H9 (cell line): Measurements from ENCODE around the gene ARHGEF10L. TPM values are rescaled to one million over a fixed set of nuclear protein-coding genes. Genes with fewer than 3 reads are reported as not detected.

ENCODE experiments used
- DNase-seq: peaks from one replicate; pipeline ENCODE4 v3.0.0-alpha.2; 2017
- H2AFZ ChIP-seq: one replicate; pipeline ENCODE4 v1.6.1; 2013; ENCODE audit warnings: mild to moderate bottlenecking, low read length, control low read depth, moderate library complexity
- H2AK5ac ChIP-seq: 2 replicates; pipeline ENCODE4 v1.6.1; 2013; ENCODE audit warnings: low read length, control low read depth, mixed read lengths; ENCODE audit not compliant: insufficient read length
- H2BK120ac ChIP-seq: one replicate; pipeline ENCODE4 v1.6.1; 2013; ENCODE audit warnings: low read depth, mild to moderate bottlenecking, low read length, control low read depth, inconsistent platforms; ENCODE audit not compliant: poor library complexity, severe bottlenecking
- H2BK12ac ChIP-seq: 2 replicates; pipeline ENCODE4 v1.6.1; 2013; ENCODE audit warnings: low read length, control low read depth, mixed read lengths, low read depth; ENCODE audit not compliant: insufficient read length
- H2BK15ac ChIP-seq: 2 replicates; pipeline ENCODE4 v1.6.1; 2013; ENCODE audit warnings: low read depth, low read length, control low read depth
- H2BK20ac ChIP-seq: one replicate; pipeline ENCODE4 v1.6.1; 2013; ENCODE audit warnings: low read depth, mild to moderate bottlenecking, low read length, control low read depth, inconsistent platforms; ENCODE audit not compliant: poor library complexity, severe bottlenecking
- H2BK5ac ChIP-seq: 2 replicates; pipeline ENCODE4 v1.6.1; 2013; ENCODE audit warnings: low read length, control low read depth, mixed read lengths; ENCODE audit not compliant: insufficient read length
- H3K14ac ChIP-seq: 2 replicates; pipeline ENCODE4 v1.6.1; 2013; ENCODE audit warnings: low read length, control low read depth; ENCODE audit not compliant: insufficient read depth
- H3K18ac ChIP-seq: 2 replicates; pipeline ENCODE4 v1.6.1; 2013; ENCODE audit warnings: low read depth, mild to moderate bottlenecking, mixed read lengths, low read length, control low read depth; ENCODE audit not compliant: insufficient read length
- H3K23ac ChIP-seq: 2 replicates; pipeline ENCODE4 v1.6.1; 2013; ENCODE audit warnings: low read length, control low read depth, mixed read lengths, low read depth; ENCODE audit not compliant: insufficient read length
- H3K23me2 ChIP-seq: 2 replicates; pipeline ENCODE4 v1.6.1; 2013; ENCODE audit warnings: low read depth, mild to moderate bottlenecking, mixed read lengths, low read length, control low read depth; ENCODE audit not compliant: insufficient read length, poor library complexity, severe bottlenecking
- H3K27ac ChIP-seq: 2 replicates; pipeline ENCODE4 v1.5.1; 2013; ENCODE audit warnings: low read length, control low read depth, mixed read lengths, low read depth; ENCODE audit not compliant: insufficient read length
- H3K27me3 ChIP-seq: 2 replicates; pipeline ENCODE4 v1.6.1; 2013; ENCODE audit warnings: low read length, control low read depth, inconsistent platforms; ENCODE audit not compliant: insufficient read depth
- H3K4ac ChIP-seq: 2 replicates; pipeline ENCODE4 v1.6.1; 2013; ENCODE audit warnings: low read depth, mild to moderate bottlenecking, control low read depth, inconsistent platforms, low read length, moderate library complexity
- H3K4me1 ChIP-seq: 2 replicates; pipeline ENCODE4 v1.6.1; 2013; ENCODE audit warnings: low read length, control low read depth, inconsistent platforms; ENCODE audit not compliant: insufficient read depth
- H3K4me2 ChIP-seq: 2 replicates; pipeline ENCODE4 v1.6.1; 2013; ENCODE audit warnings: low read length, control low read depth, mixed read lengths; ENCODE audit not compliant: insufficient read length, insufficient read depth
- H3K56ac ChIP-seq: 2 replicates; pipeline ENCODE4 v1.6.1; 2013; ENCODE audit warnings: low read depth, mild to moderate bottlenecking, mixed read lengths, low read length, control low read depth; ENCODE audit not compliant: insufficient read length
- H3K79me1 ChIP-seq: 2 replicates; pipeline ENCODE4 v1.6.1; 2013; ENCODE audit warnings: low read depth, mild to moderate bottlenecking, moderate library complexity, low read length, control low read depth, inconsistent platforms; ENCODE audit not compliant: insufficient read depth, poor library complexity, severe bottlenecking
- H3K79me2 ChIP-seq: 2 replicates; pipeline ENCODE4 v1.6.1; 2013; ENCODE audit warnings: low read length, control low read depth, inconsistent platforms; ENCODE audit not compliant: insufficient read depth
- H3K9ac ChIP-seq: 2 replicates; pipeline ENCODE4 v1.6.1; 2013; ENCODE audit warnings: low read length, control low read depth, mixed read lengths; ENCODE audit not compliant: insufficient read length; ENCODE audit errors: extremely low read depth
- H3K9me3 ChIP-seq: one replicate; pipeline ENCODE4 v1.6.1; 2013; ENCODE audit warnings: low read depth, low read length, inconsistent platforms; ENCODE audit not compliant: control insufficient read depth
- H3T11ph ChIP-seq: one replicate; pipeline ENCODE4 v1.6.1; 2013; ENCODE audit warnings: mild to moderate bottlenecking, low read length, control low read depth, inconsistent platforms
- H4K20me1 ChIP-seq: one replicate; pipeline ENCODE4 v1.6.1; 2013; ENCODE audit not compliant: control insufficient read depth, insufficient read length, insufficient read depth
- H4K5ac ChIP-seq: 2 replicates; pipeline ENCODE4 v1.6.1; 2013; ENCODE audit warnings: low read depth, mild to moderate bottlenecking, mixed read lengths, low read length, control low read depth; ENCODE audit not compliant: insufficient read length
- H4K8ac ChIP-seq: replicated peaks from 2 replicates; pipeline ENCODE4 v1.6.1; 2013; ENCODE audit warnings: low read length, control low read depth, mixed read lengths, low read depth; ENCODE audit not compliant: insufficient read length
- H4K91ac ChIP-seq: 2 replicates; pipeline ENCODE4 v1.6.1; 2013; ENCODE audit warnings: low read depth, mild to moderate bottlenecking, moderate library complexity, mixed read lengths, low read length, control low read depth; ENCODE audit not compliant: insufficient read length
- H3K27ac Mint-ChIP-seq, 3 experiments: 2 replicates in 2 of 3; 3 replicates in 1 of 3; pipeline ENCODE4 v1.8.0; 2020 to 2021; ENCODE audit warnings: mixed read lengths in 3 of 3, mild to moderate bottlenecking in 1 of 3, moderate library complexity in 1 of 3
- H3K27me3 Mint-ChIP-seq: 2 replicates; pipeline ENCODE4 v1.8.0; 2021; ENCODE audit warnings: low read depth, mild to moderate bottlenecking, moderate library complexity, mixed read lengths
- H3K36me3 Mint-ChIP-seq, 3 experiments: 2 replicates in 2 of 3; 3 replicates in 1 of 3; pipeline ENCODE4 v1.8.0; 2020 to 2021; ENCODE audit warnings: low read depth in 3 of 3, mixed read lengths in 3 of 3; ENCODE audit not compliant: insufficient read depth in 1 of 3
- H3K4me1 Mint-ChIP-seq, 2 experiments: 2 replicates each; pipeline ENCODE4 v1.8.0; 2020; ENCODE audit warnings: mixed read lengths in 2 of 2
- H3K4me3 Mint-ChIP-seq, 2 experiments: 2 replicates in 1 of 2; 3 replicates in 1 of 2; pipeline ENCODE4 v1.8.0; 2020 to 2021; ENCODE audit warnings: mild to moderate bottlenecking in 2 of 2, mixed read lengths in 2 of 2, moderate library complexity in 1 of 2
- H3K9me3 Mint-ChIP-seq, 2 experiments: 2 replicates in 1 of 2; 3 replicates in 1 of 2; pipeline ENCODE4 v1.8.0; 2020; ENCODE audit warnings: mild to moderate bottlenecking in 2 of 2, mixed read lengths in 2 of 2, moderate library complexity in 1 of 2
- WGBS: extraction: QIAGEN DNeasy Blood & Tissue Kit; methylation state at CpG from one replicate; pipeline ENCODE4 v1.1.7; 2013; ENCODE audit warnings: missing lambda C conversion rate, low lambda C conversion rate, mixed read lengths; ENCODE audit not compliant: insufficient read length; ENCODE audit errors: extremely low coverage; 5-methylcytosine and 5-hydroxymethylcytosine counted together
- total RNA-seq: library from RNA; stranded (reverse); gene quantifications from 2 replicates; pipeline ENCODE4 v1.2.1, GENCODE V29; 2021
- TF ChIP-seq, protein P1 (sequence below): fragments of 200-600 bp; sonication (generic); conservative IDR thresholded peaks from 3 replicates; pipeline ENCODE4 v1.8.0; 2021; ENCODE audit warnings: antibody characterized with exemption, mild to moderate bottlenecking

ARHGEF10L gene
- total RNA-seq, 1 experiment from 2014 or later, result 20.2 TPM

DNA sequence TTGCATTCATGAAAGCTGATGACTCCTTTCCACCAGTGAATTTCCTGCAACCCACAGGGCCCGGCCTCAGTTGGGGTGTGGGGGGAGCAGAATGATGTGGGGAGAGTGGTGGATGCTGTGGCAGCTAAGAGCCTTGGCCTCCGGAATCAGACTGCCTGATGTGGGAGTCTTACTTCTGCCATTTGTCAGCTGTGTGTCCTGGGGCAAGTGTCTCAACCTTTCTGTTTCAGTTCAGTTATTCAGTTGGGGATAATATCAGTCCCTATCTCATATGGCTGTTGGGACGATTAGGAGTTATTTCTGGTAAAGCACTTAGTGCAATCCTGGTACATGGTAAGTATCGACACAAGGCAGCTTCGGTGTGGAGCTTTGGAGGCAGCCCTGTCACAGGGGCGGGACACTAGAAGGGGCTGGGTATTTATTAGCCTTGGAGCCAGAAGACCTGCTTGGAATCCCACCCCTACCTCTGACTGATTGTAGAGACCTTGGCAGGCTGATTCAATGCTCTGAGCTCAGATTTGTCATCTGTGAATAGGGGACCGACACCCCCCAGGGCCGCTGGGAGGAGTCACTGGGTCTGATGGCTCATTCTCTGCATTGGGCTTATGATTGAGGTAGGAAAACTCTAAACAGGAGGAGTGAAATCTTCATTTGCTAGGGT, 19.6 kb downstream of the ARHGEF10L start:
- H3K9me3 Mint-ChIP-seq, result no peaks in the 10 kb centered on the region
- no CpG with 5 or more reads among the region's 8 CpGs for WGBS
- H3K14ac ChIP-seq, result no peak overlapping the region
- no peak overlapping the region for H3K23ac ChIP-seq
- no peak overlapping the region for H3K27ac ChIP-seq
- no peak overlapping the region for H2BK12ac ChIP-seq
- H4K5ac ChIP-seq, result no peak overlapping the region
- no peak overlapping the region for H2AK5ac ChIP-seq
- no peak overlapping the region for H3K56ac ChIP-seq
- H3K23me2 ChIP-seq, result no peaks in the 10 kb centered on the region
- H4K91ac ChIP-seq, result no peak overlapping the region
- no peak overlapping the region for H2AFZ ChIP-seq
- H2BK5ac ChIP-seq, result no peak overlapping the region
- TF ChIP-seq, protein P1, sequence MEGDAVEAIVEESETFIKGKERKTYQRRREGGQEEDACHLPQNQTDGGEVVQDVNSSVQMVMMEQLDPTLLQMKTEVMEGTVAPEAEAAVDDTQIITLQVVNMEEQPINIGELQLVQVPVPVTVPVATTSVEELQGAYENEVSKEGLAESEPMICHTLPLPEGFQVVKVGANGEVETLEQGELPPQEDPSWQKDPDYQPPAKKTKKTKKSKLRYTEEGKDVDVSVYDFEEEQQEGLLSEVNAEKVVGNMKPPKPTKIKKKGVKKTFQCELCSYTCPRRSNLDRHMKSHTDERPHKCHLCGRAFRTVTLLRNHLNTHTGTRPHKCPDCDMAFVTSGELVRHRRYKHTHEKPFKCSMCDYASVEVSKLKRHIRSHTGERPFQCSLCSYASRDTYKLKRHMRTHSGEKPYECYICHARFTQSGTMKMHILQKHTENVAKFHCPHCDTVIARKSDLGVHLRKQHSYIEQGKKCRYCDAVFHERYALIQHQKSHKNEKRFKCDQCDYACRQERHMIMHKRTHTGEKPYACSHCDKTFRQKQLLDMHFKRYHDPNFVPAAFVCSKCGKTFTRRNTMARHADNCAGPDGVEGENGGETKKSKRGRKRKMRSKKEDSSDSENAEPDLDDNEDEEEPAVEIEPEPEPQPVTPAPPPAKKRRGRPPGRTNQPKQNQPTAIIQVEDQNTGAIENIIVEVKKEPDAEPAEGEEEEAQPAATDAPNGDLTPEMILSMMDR, result no peak
- no peak overlapping the region for H3T11ph ChIP-seq
- H2BK15ac ChIP-seq, result no peak overlapping the region
- no peaks in the 10 kb centered on the region for H3K27me3 Mint-ChIP-seq
- H3K4me2 ChIP-seq, result no peak overlapping the region
- H3K4me3 Mint-ChIP-seq, result no peak overlapping the region; a peak in 1 of 5 replicates
- H4K8ac ChIP-seq, result no peak overlapping the region
- H3K4me1 Mint-ChIP-seq, result peaks cover 66 to 89% of the 10 kb centered on the region in 2 experiments
- H3K36me3 Mint-ChIP-seq, result peaks cover 0 to 2% (median 0%) of the 10 kb centered on the region in 3 experiments; a peak in 2 of 7 replicates
- no peak overlapping the region for H2BK120ac ChIP-seq
- no peak overlapping the region for H3K9ac ChIP-seq
- no peak overlapping the region for H2BK20ac ChIP-seq
- no peak for DNase-seq
- no peak overlapping the region for H3K4ac ChIP-seq
- H3K9me3 ChIP-seq, result no peaks in the 10 kb centered on the region
- peaks cover 22% of the 10 kb centered on the region; the same call in 1 of the 2 replicates for H3K4me1 ChIP-seq
- H3K79me2 ChIP-seq, result peaks cover 5% of the 10 kb centered on the region; the same call in 1 of the 2 replicates
- no peaks in the 10 kb centered on the region for H4K20me1 ChIP-seq
- no peaks in the 10 kb centered on the region for H3K27me3 ChIP-seq
- peak overlapping the region; percentile 62 to 89 (median 75); a peak in 5 of 7 replicates for H3K27ac Mint-ChIP-seq
- H3K18ac ChIP-seq, result no peak overlapping the region
- H3K79me1 ChIP-seq, result no peaks in the 10 kb centered on the region
